ENCODE results near the gene OBSL1.

The OBSL1 gene

GRCh38 chr2:219571311-219572236 is at the start of gene OBSL1:
OBSL1 (minus strand) TSS chr2:219571539; CDS start chr2:219571232, 307 bp downstream.
- in situ Hi-C loops (cut with MboI; ENCODE audit: low sequenced_read_pairs, unreplicated experiment): no loop called here
- no peak for DNase-seq (ENCODE audit: low spot score)
- no peak for TF ChIP-seq CTCF (IDR thresholded peaks at IDR 0.05; ENCODE audit: borderline replicate concordance, control extremely low read depth, extremely low read depth, insufficient read depth, missing control alignments)

- no peak for DNase-seq (ENCODE audit: low spot score)
- in situ Hi-C loops (cut with MboI; ENCODE audit: low sequenced_read_pairs, unreplicated experiment): no loop called here
- TF ChIP-seq CTCF (IDR thresholded peaks at IDR 0.05; ENCODE audit: borderline replicate concordance, control extremely low read depth, extremely low read depth, insufficient read depth, missing control alignments): no peak
These were observed 49.2 kb upstream of the OBSL1 start for GRCh38 chr2:219620546-219620945.

GRCh38 chr2:219619235-219619634 is 47.9 kb upstream of the OBSL1 start:
- no peak for TF ChIP-seq CTCF (IDR thresholded peaks at IDR 0.05; ENCODE audit: borderline replicate concordance, control extremely low read depth, extremely low read depth, insufficient read depth, missing control alignments)
- in situ Hi-C loops (cut with MboI; ENCODE audit: low sequenced_read_pairs, unreplicated experiment): no loop called here

GRCh38 chr2:219618733-219619122 is 47.4 kb upstream of the OBSL1 start:
- DNase-seq (ENCODE audit: low spot score): no peak
- in situ Hi-C loops (cut with MboI; ENCODE audit: low sequenced_read_pairs, unreplicated experiment): no loop called here
- no peak for TF ChIP-seq CTCF (IDR thresholded peaks at IDR 0.05; ENCODE audit: borderline replicate concordance, control extremely low read depth, extremely low read depth, insufficient read depth, missing control alignments)

More at GRCh38 chr2:219619235-219619634, 47.9 kb upstream of the OBSL1 start:
- no peak for DNase-seq (ENCODE audit: low spot score)

- DNase-seq (ENCODE audit: low spot score): no peak
- no peak for TF ChIP-seq CTCF (IDR thresholded peaks at IDR 0.05; ENCODE audit: borderline replicate concordance, control extremely low read depth, extremely low read depth, insufficient read depth, missing control alignments)
- in situ Hi-C loops (cut with MboI; ENCODE audit: low sequenced_read_pairs, unreplicated experiment): no loop called here
These were observed 45.2 kb upstream of the OBSL1 start for GRCh38 chr2:219616550-219616949.

- no peak for DNase-seq (ENCODE audit: low spot score)
- TF ChIP-seq CTCF (IDR thresholded peaks at IDR 0.05; ENCODE audit: borderline replicate concordance, control extremely low read depth, extremely low read depth, insufficient read depth, missing control alignments): no peak
- in situ Hi-C loops (cut with MboI; ENCODE audit: low sequenced_read_pairs, unreplicated experiment): no loop called here
These were observed 44.6 kb upstream of the OBSL1 start for GRCh38 chr2:219615894-219616293.

All from GM13976 (cell line).